HG03045 (cell line): ENCODE results near the gene TOMM6.

Experiments
- ATAC-seq: cut with Tn5 transposase; IDR thresholded peaks from one replicate; pipeline ENCODE4 v1.9.1; 2021; ENCODE audit warnings: mild to moderate bottlenecking, moderate library complexity; ENCODE audit not compliant: unreplicated experiment

TOMM6 gene

DNA sequence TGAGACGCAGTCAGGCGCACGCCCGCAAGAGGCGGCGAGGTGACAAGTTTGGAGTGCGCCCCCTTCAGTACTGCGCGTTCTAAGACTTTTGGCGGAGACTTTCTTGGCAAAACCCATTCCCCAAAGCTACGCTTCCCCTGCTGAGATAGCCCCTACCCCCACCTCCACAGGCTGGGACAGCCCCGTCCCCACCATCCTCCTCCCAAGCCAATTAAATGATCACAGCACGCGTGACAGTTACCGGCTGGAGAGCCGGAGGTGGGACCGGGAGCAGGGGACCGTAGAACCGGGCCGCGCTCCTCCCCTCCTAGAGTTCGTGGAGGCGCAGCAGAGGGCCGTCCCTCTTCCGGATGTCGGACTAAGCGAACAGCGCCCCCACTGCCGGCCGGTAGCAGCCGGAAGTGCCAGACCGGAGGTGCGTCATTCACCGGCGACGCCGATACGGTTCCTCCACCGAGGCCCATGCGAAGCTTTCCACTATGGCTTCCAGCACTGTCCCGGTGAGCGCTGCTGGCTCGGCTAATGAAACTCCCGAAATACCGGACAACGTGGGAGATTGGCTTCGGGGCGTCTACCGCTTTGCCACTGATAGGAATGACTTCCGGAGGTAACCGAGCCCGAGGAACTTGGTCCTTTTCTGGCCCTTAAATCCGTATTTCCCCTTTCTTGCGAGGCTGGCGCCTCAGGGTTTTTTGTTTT lies at the start of gene TOMM6:
Gene TOMM6 (plus strand): TSS at position 476 of the 699 bp plus-strand sequence. CDS start 4 bp downstream, at position 480.
- peak; percentile 77 for ATAC-seq

DNA sequence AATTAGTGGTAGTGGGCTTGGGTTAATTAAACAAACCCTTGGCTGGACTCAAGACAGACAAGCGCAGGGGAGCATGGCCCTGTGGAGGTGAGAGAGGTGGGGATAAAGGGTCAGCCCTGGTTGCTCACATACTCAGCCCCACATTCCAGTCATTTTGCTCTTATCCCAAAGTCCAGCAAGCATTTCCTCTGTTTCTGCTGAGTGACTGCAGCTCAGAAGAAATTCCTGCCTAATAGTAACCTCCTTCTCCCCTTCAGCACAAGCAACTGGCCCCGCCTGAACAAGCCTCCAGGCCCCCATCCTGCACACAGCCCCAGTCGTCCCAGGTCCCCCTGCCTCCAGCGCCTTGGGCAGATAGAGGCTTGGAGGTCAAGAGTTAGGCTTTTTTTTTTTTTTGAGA lies 48.5 kb upstream of the TOMM6 start:
- ATAC-seq = no peak

DNA sequence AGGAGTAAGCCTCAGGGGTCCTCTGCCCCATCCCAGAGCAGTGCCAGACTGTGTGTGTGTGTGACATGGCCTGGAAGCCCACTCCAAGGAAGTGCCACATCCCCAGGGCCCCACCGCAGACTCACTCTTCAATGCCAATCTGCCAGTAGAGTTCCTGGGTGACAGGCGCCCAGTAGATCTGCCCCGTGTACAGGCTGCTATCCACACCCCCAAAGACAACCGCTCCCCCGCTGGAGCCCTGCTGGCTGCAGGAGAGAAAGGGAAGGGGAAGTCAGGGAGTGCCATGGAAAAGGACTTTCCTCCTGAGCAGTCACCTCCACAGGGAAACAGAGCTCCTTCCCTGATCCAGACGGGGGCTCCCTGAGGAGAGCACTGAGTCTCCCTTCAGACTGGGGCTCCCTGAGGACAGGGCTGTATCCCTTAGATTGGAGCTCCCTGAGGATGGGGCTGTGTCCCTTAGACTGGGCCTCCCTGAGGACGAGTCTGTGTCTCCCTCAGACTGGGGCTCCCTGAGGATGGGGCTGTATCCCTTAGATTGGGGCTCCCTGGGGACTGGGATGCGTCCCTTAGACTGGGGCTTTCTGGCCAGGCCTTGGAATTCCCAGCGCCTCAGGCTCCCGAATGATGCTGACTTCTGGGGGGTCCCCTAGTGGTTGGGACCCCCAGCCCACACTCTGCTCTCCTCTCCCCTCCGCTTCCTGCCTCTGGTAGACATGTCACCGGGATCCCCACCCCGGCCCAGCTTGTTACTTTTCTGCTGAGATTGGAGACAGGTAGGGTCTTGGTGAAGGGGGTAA lies 46.9 kb upstream of the TOMM6 start:
- no peak for ATAC-seq

- ATAC-seq = no peak
Measured at GRCh38 chr6:41741625-41742490, 45.6 kb upstream of the TOMM6 start.

DNA sequence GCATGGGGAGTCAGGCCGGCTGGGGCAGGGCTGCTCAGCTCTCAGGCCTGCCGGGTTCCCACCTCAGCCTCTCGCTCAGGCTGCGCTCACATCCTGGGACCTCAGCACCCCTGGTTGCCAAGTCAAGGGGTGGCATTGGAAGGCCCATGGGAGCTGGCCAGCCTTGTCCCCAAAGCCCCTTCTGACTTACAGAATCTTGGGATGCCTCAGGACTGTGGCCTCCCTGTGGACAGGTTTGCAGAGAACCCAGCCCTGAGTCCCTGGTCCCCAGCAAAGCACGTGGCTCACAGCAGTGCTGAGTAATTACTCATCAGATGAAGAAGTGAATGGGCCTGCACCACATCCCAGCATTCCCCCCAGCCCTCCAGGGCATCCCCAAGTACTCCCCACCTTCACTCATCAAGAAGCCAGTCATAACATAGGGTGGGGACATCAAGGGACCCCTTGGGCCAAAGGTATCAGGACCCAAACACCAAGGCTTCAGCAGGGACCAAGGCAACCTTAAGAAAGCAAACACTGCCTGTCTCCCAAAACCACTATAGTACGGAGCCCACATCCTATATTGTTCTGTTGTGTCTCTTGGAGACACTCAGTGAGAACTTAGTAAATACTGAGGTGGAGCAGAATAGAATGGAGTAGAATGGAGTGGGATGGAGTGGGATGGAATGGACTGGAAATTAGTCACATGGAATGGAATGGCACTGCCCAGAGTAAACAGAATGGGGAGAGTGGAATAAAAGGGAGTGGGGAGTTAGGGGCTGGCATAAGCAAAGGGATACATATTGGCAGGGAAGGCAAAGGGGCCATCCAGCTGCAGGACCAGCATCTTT lies 43.9 kb upstream of the TOMM6 start:
- ATAC-seq = no peak

DNA sequence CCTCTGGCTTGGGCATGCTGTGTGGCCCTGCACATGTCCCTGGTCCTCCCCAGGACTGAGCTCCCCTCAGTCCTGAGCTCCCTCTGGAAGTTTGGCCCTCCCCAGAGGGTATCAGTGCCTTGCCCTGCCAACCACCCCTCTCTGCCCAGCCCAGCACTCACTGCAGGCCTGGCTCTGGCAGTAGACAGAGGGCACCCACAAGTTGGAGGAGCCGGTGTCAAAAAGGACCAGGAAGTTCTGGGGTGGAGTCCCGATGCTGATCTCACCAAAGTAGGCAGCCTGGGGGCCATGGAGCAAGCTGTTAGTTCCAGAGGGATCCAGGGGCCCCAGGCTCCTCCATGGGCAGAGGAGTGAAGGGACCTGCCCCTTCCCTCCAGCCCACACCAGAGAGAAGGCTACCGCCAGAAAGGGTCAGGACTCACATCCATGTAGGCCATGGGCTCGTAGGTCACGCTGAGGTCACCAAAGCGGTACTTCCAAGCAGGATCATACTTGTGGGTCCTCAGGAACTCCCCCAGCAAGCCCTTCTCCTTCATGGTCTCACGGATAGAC lies 43.2 kb upstream of the TOMM6 start:
- ATAC-seq = no peak

GRCh38 chr6:41746107-41746506 lies 41.4 kb upstream of the TOMM6 start:
- ATAC-seq = no peak

GRCh38 chr6:41747256-41748101 lies 40.0 kb upstream of the TOMM6 start, which contains the start of gene PGC:
Gene PGC (minus strand): TSS chr6:41747397. CDS start chr6:41747334, 63 bp downstream.
- ATAC-seq = no peak

DNA sequence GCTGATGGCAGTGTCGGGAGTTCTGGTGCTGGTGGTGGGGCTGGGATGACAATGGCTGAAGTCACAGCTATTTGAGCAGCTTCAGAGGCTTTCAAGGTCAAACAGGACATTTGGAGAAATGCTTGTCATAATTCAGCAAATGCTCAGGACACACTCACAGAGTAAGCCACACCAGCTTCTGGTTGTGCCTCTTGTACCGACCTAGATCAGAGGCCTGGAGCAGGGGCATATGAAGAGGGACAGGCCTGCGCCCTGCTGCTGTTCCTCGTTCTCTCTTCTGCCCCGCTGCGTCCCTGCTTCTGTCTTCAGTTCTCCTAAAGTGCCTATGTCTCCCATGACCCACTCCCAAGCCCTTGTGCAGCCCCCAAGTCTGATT lies 39.4 kb upstream of the TOMM6 start:
- no peak for ATAC-seq

DNA sequence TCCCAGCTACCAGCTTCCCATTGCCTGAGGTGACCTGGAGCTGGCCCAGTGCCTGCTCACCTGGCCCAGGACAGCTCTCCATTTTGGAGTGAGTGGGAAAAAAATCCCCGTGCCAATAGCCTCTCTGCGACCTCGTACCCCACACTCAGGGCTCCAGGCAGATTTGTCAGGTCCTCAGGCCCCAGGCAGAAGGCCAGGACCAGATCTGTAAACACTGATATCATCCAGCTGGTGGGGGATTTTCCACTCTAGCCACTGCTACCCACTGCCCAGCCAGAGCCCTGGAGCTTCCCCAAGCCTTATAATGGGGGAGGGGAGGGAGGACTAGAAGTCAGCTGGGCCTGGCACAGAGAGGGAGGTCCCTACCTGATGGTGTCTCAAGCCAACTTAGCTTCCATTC lies 39.0 kb upstream of the TOMM6 start:
- no peak for ATAC-seq

GRCh38 chr6:41750374-41750773 lies 37.1 kb upstream of the TOMM6 start:
- no peak for ATAC-seq

DNA sequence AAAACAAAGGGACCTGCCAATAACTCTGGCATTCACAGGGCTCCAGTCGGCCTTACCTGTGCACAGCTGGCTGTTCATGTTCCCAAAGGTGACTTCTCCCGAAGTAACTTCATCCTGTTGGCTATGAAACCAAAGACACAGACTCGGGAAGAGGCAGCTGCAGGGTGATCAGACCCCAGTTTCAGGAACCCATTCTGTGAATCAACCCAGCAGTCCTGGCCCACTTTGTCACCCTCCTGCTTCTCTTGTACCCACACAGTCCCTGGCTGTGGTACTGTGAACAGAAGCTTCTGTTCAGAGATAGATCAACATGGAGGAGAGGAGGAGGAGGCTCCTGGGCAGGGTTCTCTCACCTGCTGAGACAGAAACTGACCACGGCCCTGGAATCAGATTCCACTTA lies 31.6 kb upstream of the TOMM6 start:
- no peak for ATAC-seq

- no peak for ATAC-seq
Measured at GRCh38 chr6:41756354-41756753, 31.1 kb upstream of the TOMM6 start.

DNA sequence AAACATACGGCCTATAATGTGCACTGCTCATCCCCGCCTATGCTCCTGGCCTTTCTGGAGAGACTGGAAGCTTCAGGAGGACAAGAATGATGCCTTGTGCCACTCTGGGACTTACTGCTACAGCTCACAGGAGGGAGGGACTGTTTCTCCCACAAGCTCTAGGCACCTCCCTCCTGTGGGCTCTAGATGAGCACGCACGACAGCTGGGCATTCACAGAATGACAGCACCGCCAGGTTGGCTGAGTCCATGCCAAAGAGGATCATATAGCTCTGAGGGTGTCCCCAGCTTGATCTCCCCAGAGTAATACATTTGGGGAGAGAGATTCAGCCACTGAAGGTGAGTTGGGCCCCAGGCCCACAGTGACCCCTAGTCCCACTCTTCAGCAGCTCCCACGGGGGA lies 30.2 kb upstream of the TOMM6 start:
- ATAC-seq = no peak

GRCh38 chr6:41757931-41758640 lies 29.4 kb upstream of the TOMM6 start:
- no peak for ATAC-seq

GRCh38 chr6:41758641-41759035 lies 28.9 kb upstream of the TOMM6 start:
- no peak for ATAC-seq

GRCh38 chr6:41759106-41759904 lies 28.2 kb upstream of the TOMM6 start:
- no peak for ATAC-seq
